Osteocyte (in vitro differentiated cells): ENCODE data around the gene TLN1. TPM values are rescaled to one million over a fixed set of nuclear protein-coding genes. Genes with fewer than 3 reads are reported as not detected.

Experiments used
- DNase-seq: peaks from one replicate; pipeline ENCODE4 v3.0.0; 2021; ENCODE audit warnings: mixed read lengths; ENCODE audit not compliant: unreplicated experiment; ENCODE audit errors: extremely low spot score
- H3K27ac Mint-ChIP-seq: one replicate; pipeline ENCODE4 v1.8.0; 2021; ENCODE audit warnings: mild to moderate bottlenecking, mixed read lengths; ENCODE audit not compliant: unreplicated experiment
- H3K27me3 Mint-ChIP-seq: one replicate; pipeline ENCODE4 v1.8.0; 2021; ENCODE audit warnings: mixed read lengths; ENCODE audit not compliant: unreplicated experiment
- H3K36me3 Mint-ChIP-seq: one replicate; pipeline ENCODE4 v1.8.0; 2021; ENCODE audit warnings: mixed read lengths; ENCODE audit not compliant: unreplicated experiment
- H3K4me1 Mint-ChIP-seq: one replicate; pipeline ENCODE4 v1.8.0; 2021; ENCODE audit warnings: mixed read lengths; ENCODE audit not compliant: unreplicated experiment
- H3K4me3 Mint-ChIP-seq: one replicate; pipeline ENCODE4 v1.8.0; 2021; ENCODE audit warnings: mild to moderate bottlenecking, moderate library complexity, mixed read lengths; ENCODE audit not compliant: unreplicated experiment
- H3K9me3 Mint-ChIP-seq: one replicate; pipeline ENCODE4 v1.8.0; 2021; ENCODE audit warnings: mixed read lengths; ENCODE audit not compliant: unreplicated experiment
- CTCF ChIP-seq: fragments of 200-600 bp; sonication (generic); IDR thresholded peaks from 2 replicates; pipeline ENCODE4 v1.5.0; 2021; ENCODE audit warnings: antibody characterized with exemption, mild to moderate bottlenecking, moderate library complexity
- total RNA-seq: library from RNA; stranded (reverse); gene quantifications from 2 replicates; pipeline ENCODE4 v1.2.1, GENCODE V29; 2021

TLN1 gene
- total RNA-seq, 1 donor from 2014 or later, result 439 TPM

- no peak for DNase-seq
- Mint-ChIP-seq H3K4me3 (no peak overlapping the region), H3K27ac (peak overlapping the region; percentile 19), H3K36me3 (no peaks in the 10 kb centered on the region), H3K4me1 (peaks cover 42% of the 10 kb centered on the region), H3K9me3 (no peaks in the 10 kb centered on the region), H3K27me3 (no peaks in the 10 kb centered on the region)
- TF ChIP-seq CTCF, result no peak
Measured at GRCh38 chr9:35759795-35760194, 27.8 kb upstream of the TLN1 start.

- Mint-ChIP-seq H3K27me3 (no peaks in the 10 kb centered on the region), H3K9me3 (no peaks in the 10 kb centered on the region), H3K4me1 (peaks cover 47% of the 10 kb centered on the region), H3K4me3 (no peak overlapping the region), H3K27ac (peak overlapping the region; percentile 59), H3K36me3 (peaks cover 6% of the 10 kb centered on the region)
- TF ChIP-seq CTCF, result no peak
- no peak for DNase-seq
Measured at GRCh38 chr9:35758475-35759050, 26.6 kb upstream of the TLN1 start.

GRCh38 chr9:35757892-35758275, 25.9 kb upstream of the TLN1 start:
- Mint-ChIP-seq H3K27me3 (no peaks in the 10 kb centered on the region), H3K4me1 (peaks cover 49% of the 10 kb centered on the region), H3K9me3 (no peaks in the 10 kb centered on the region), H3K27ac (peak overlapping the region; percentile 88), H3K36me3 (peaks cover 12% of the 10 kb centered on the region), H3K4me3 (no peak overlapping the region)
- TF ChIP-seq CTCF, result no peak
- DNase-seq, result no peak

- no peaks in the 10 kb centered on the region for H3K27me3 Mint-ChIP-seq
- peak overlapping the region; percentile 88 for H3K27ac Mint-ChIP-seq
- DNase-seq, result no peak
- peaks cover 49% of the 10 kb centered on the region for H3K4me1 Mint-ChIP-seq
- H3K4me3 Mint-ChIP-seq, result peak overlapping the region; percentile 66
- H3K36me3 Mint-ChIP-seq, result peaks cover 17% of the 10 kb centered on the region
- no peaks in the 10 kb centered on the region for H3K9me3 Mint-ChIP-seq
- TF ChIP-seq CTCF, result no peak
Measured at GRCh38 chr9:35757226-35757891, 25.4 kb upstream of the TLN1 start.

GRCh38 chr9:35756275-35757225, 24.6 kb upstream of the TLN1 start:
- DNase-seq, result no peak
- Mint-ChIP-seq H3K27ac (peak overlapping the region; percentile 43), H3K4me1 (peaks cover 49% of the 10 kb centered on the region), H3K36me3 (peaks cover 22% of the 10 kb centered on the region), H3K27me3 (no peaks in the 10 kb centered on the region), H3K9me3 (no peaks in the 10 kb centered on the region), H3K4me3 (peak overlapping the region; percentile 63)
- TF ChIP-seq CTCF, result peak; percentile 42
